Activated CD8-positive, alpha-beta memory T cell treated with anti-CD3 and anti-CD28 coated beads for 48 hours (primary cell): ENCODE data around the gene C4orf50.

Experiments used
- DNase-seq, 3 experiments: peaks; one replicate each; pipeline ENCODE4 v3.0.0-alpha.2; 2020; ENCODE audit warnings: low read depth in 2 of 3, low spot score in 2 of 3

The C4orf50 gene

DNA sequence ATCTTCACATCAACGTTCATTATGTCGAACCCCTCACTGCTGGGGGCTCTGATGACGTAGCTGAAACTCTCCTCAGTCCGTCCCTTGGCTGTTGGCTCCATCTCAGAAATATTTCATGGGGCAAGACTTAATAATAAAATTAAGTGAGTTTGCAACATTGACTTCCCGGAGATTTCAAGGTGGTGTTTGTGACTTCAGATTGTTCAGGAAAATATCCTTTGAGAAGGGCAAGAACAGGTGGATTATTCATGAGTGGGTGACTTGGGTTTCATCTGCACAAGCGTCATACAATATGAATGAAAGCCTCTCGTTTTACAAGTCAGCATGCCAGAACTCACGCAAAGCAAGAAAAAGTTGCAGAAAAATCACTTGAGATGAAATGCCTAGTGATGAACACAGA lies at the start of gene C4orf50:
TSS of gene C4orf50 (minus strand) at position 101 of the 400 bp plus-strand sequence.
- no peak for DNase-seq

- DNase-seq, result no peak
Measured at GRCh38 chr4:6065934-6066590, 47.8 kb upstream of the C4orf50 start.

DNA sequence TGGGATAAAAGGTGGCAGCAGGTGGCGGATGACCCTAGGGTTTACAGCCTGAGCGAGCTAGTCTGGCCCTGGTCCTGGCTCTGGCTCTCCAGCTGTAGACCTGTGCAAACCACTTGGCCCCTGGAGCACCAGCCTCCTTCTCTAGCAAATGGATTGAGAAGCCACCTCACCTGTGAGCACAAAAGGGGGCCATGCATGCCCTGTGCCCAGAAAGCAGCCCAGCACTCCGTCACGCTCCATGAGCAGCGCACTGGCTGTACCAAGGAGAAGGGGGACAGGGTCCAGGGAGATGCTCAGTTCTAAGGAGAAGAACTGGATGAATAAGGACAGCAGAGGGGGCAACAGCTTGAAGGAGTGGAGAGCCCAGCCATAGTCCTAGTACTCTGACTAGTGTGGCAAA lies 46.9 kb upstream of the C4orf50 start:
- no peak for DNase-seq

- DNase-seq, result no peak
Measured at GRCh38 chr4:6064383-6064782, 46.2 kb upstream of the C4orf50 start.

GRCh38 chr4:6063684-6064083 lies 45.5 kb upstream of the C4orf50 start:
- no peak for DNase-seq

DNA sequence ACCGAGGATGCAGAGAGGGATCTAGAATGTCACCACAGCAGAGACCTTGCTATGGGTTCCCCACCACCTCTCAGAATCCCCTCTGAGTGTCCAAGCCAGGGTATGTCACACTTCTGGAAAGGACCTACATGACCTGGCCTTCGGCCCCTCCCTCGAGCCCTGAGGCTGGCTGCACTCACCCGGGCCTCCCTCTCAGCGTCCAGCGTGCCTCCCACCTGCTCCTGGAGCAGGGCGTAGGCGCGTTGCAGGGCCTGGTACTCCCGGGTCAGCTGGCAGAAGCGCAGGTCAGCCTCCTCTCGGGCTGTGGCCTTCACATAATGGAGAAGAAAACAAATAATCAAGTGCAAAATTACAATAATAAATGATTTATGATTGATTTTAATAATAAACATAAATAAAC lies 43.9 kb upstream of the C4orf50 start:
- no peak for DNase-seq

- no peak for DNase-seq
Measured at GRCh38 chr4:6059375-6059805, 41.2 kb upstream of the C4orf50 start.

DNA sequence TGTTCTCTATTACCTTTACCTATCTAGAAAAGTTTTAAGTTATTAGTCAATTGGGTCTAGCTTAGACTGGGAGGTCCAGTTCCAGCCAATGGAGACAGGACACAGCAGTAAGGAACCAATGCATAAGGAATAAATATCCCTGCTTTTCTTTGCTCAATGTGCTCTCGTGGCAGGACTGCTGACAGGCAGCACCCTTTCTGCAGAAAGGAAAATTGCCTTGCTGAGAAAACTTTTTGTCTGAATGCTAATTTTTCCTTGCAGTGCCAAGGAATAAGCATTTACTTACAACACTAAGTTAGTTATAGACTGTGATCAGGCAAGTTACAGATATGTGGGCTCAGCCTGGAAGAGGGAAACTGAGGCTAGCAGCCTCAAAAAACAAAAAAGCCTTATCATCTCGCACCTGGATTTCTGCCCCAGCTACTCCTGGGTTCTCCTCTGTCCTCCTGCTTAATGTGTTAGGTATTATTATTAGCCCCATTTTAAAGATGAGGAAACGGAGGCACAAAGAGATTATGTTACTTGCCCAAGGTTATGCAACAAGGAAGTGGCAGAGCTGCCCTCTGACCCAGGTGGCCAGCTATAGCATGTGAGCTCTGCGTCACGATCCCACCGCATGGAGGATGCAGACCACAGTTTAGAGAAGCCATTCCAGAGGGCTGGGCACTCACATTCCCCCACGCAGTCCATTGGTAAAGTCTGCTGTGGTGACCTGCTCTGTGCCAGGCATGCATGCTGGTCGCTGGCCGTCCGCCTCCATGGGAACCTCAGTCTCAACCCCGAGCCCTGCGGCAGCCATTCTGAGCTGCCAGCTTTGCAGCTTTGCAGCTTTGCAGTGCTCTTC lies 40.5 kb upstream of the C4orf50 start:
- DNase-seq, result no peak

- DNase-seq, result no peak
Measured at GRCh38 chr4:6056976-6057766, 38.9 kb upstream of the C4orf50 start.

GRCh38 chr4:6055436-6055835 lies 37.2 kb upstream of the C4orf50 start:
- no peak for DNase-seq

DNA sequence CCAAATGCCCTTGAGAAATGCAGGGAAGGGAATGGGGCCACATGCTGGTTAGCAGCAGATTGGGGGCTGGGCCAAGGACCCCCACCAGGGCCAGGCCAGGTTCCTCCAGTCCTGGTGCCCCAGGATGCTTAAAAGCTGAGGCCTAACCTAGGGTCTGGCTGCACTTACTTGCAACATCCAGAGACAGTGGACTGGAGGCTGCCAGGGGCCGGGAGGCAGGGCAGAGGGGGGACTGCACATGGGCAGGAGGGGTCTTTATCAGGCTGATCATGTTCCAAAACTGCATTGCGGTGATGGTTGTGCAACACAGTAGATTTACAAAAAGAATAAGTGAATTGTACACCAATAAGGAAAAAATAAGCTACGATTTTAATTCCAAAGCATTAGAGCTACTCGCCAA lies 36.8 kb upstream of the C4orf50 start:
- DNase-seq, result no peak

GRCh38 chr4:6054162-6054922 lies 36.1 kb upstream of the C4orf50 start:
- no peak for DNase-seq

DNA sequence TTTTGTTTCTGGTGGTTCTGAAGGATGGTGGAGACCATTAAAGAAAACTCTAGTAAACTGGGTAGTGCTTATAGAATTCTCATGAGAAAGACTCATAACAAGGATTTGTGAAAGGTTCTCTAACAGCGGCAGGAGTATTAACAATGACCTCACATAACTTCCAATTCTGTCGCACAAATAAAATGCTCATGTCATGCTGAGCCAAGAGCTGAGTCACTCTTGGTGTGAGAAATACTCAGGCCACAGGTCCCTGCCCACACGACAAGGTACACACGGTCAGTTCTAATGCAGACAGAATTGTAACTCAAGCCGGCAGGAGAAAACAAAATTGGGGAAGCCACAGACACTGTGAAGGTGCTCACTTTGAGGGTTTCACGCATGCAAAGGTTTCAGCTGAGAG lies 34.4 kb upstream of the C4orf50 start:
- no peak for DNase-seq

DNA sequence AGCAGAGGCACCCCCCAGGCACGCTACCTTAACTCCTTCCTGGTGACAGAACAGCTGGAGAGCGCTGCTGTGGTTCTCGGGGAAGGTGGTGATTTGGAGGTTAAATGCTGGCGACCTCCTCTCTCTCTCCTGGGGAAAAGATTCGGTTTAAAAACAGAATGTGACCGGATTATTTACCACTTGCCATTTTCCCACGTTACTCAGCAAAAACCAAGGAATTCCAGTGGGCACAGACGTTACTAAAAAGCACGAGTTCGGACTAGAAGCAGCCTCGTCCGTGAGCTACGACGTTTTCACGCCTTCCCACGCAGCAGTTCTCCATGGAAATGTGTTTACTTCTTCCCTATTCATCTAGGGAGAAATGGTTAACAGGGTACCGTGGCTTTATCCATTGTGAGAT lies 32.3 kb upstream of the C4orf50 start:
- DNase-seq, result no peak

- no peak for DNase-seq
Measured at GRCh38 chr4:6049985-6050384, 31.8 kb upstream of the C4orf50 start.

GRCh38 chr4:6049278-6049677 lies 31.0 kb upstream of the C4orf50 start:
- no peak for DNase-seq

DNA sequence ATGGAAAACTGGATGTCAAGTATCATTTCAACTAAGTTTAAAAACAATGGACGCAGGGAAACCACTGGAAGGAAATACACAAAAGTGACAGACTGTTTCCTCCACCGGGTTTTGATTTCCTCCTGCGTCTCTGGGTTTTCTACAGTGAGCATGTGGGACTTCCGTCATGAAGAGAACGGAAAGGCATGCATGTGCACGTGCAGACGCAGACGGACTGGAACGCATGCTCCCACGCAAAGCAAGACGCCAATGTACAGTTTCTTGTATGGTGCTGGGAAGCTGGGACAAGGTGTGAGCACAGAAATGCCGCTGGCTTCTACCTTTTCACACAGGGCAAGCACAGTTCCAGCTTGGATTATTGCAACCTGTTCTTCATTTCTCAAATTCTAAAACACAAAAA lies 30.3 kb upstream of the C4orf50 start:
- DNase-seq, result no peak

- no peak for DNase-seq
Measured at GRCh38 chr4:6047130-6047673, 29.0 kb upstream of the C4orf50 start.

DNA sequence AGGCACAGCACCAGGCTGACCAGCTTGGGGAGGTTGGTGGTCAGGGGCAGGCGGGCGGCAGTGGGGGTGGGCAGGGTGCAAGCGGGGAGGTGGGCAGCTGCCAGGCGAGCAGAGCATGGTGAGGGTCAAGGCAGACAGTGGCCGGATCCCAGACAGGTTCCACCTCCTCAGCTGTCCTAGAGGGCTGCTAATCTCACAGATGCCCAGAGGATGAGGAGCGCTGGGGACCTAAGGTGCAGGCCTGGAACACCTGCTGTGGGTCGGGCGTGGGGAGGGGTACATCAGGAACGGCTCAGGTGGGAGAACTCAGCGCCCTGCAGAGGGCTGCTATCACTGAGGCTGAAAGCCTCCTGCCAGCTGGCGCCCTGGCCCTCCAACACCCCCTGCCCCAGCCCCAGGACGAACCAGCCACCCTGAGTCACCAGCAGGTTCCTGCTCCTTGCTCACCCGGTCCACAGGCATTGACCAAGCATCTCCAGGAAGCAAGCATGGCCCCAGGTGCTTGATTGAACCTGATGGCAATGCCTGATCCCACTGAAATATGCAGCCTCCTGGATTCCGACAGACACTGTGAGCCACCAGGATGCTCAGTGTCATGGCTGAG lies 28.4 kb upstream of the C4orf50 start:
- DNase-seq, result no peak

DNA sequence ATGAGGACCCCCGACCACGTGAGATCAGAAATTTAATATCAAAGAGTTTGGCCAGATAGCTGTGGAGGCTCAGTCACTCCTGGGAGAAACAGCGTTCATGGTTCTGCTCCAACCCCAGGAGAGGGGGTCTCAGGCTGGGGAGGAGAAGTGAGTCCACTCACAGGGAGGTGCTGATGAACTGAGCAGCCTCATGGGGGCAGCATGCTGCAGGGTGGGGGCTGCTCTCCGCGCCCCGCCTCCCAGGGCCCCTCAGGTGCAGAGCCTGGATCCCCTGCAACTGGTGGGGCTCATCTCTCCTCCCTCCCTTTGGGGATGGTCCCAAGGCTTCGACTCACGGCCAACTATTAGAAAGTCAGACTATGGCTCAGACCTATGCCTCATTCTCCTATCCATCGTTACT lies 26.6 kb upstream of the C4orf50 start:
- no peak for DNase-seq
